ENCODE measurements around the gene SLC27A4. TPM values are rescaled to one million over a fixed set of nuclear protein-coding genes. Genes with fewer than 3 reads are reported as not detected.

Gene SLC27A4
- total RNA-seq, 4 donors from 2014 or later: 15.8 to 35.6 (median 25.5) TPM

DNA sequence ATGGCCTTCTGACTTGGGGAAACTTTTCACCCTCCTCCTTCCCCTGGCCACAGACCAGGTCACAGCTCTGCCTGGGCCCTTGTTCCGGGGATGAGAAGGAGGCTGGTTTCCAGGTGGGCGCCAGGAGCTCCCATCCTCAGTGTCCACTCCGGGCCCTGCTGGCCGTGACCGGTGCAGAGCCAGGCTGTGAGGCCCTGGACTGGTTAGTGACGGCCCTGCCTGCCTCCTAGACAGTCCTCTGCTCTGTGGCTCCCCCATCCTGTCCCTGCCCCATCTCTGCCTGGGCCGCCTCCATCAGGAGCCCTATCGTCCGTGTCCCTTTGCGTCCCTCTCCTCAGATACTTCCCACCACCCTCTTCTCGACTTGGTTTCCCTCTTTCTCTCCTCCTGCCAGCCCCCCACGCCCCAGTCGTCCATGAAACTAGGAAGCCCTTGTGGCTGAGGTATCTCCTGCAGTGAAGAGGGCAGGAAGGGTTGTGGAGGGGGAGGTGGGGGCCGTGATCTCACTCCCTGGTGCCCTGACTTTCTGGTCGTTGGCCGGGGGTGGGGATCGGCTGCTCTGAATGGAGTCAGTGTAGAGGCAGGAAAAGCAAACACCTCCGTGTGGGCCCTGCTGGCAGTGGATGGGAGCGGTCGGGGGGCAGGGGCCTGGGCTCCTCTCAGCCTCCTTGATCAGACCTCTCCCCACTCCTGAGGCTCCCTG is 64.9 kb downstream of the SLC27A4 start:
- peaks cover 0 to 80% (median 0%) of the 10 kb centered on the region in 4 donors for H3K27me3 ChIP-seq
- TF ChIP-seq, protein P1, sequence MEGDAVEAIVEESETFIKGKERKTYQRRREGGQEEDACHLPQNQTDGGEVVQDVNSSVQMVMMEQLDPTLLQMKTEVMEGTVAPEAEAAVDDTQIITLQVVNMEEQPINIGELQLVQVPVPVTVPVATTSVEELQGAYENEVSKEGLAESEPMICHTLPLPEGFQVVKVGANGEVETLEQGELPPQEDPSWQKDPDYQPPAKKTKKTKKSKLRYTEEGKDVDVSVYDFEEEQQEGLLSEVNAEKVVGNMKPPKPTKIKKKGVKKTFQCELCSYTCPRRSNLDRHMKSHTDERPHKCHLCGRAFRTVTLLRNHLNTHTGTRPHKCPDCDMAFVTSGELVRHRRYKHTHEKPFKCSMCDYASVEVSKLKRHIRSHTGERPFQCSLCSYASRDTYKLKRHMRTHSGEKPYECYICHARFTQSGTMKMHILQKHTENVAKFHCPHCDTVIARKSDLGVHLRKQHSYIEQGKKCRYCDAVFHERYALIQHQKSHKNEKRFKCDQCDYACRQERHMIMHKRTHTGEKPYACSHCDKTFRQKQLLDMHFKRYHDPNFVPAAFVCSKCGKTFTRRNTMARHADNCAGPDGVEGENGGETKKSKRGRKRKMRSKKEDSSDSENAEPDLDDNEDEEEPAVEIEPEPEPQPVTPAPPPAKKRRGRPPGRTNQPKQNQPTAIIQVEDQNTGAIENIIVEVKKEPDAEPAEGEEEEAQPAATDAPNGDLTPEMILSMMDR (IDR thresholded peaks at IDR 0.05): no peak
- TF ChIP-seq POLR2AphosphoS5 (IDR thresholded peaks at IDR 0.05) (no peak), EP300 (IDR thresholded peaks at IDR 0.05) (no peak), POLR2A (IDR thresholded peaks at IDR 0.05; ENCODE audit: low read depth) (no peak)
- peaks cover 0 to 6% (median 5%) of the 10 kb centered on the region in 4 donors for H3K4me1 ChIP-seq
- H3K4me3 ChIP-seq: no peak overlapping the region
- no peaks in the 10 kb centered on the region for H3K36me3 ChIP-seq
- intact Hi-C loops (cut with DNase I): no loop called here
- no peak for DNase-seq (ENCODE audit: extremely low spot score)
- 71% methylated on average over 15 of the region's 20 CpGs for WGBS
- H3K27ac ChIP-seq (replicated peaks in 1 of 4): no peak overlapping the region
- H3K9me3 ChIP-seq: no peaks in the 10 kb centered on the region

DNA sequence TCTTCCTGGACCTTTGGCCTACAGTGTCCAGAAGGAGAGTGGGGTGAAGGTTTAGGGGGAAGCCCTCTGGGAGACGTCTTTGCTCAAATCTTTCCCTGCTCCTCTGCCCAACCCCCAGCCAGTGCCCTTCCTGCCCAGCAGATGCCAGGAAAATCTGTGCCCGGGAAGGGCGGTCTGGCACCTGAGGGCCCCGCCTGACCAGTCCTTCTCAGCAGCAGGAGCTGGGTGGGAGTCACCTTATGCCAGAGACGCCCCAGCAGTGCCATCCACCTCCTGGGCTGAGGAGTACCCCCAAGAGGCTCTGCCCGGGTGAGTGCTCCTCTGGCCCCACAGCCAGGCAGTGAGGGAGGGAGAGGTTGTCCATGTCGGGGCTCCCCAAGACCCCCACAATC is 65.4 kb downstream of the SLC27A4 start:
- Histone ChIP-seq H3K9me3 (no peaks in the 10 kb centered on the region), H3K4me1 (peaks cover 0 to 6% (median 5%) of the 10 kb centered on the region in 4 donors), H3K4me3 (no peak overlapping the region), H3K27me3 (peaks cover 0 to 75% (median 0%) of the 10 kb centered on the region in 4 donors), H3K27ac (replicated peaks in 1 of 4) (no peak overlapping the region), H3K36me3 (no peaks in the 10 kb centered on the region)
- no peak for DNase-seq (ENCODE audit: extremely low spot score)
- intact Hi-C loops (cut with DNase I): no loop called here
- TF ChIP-seq, protein P1 (IDR thresholded peaks at IDR 0.05): no peak
- TF ChIP-seq EP300 (IDR thresholded peaks at IDR 0.05) (no peak), POLR2AphosphoS5 (IDR thresholded peaks at IDR 0.05) (no peak), POLR2A (IDR thresholded peaks at IDR 0.05; ENCODE audit: low read depth) (no peak)
- WGBS: 90% methylated on average over 6 of the region's 7 CpGs

DNA sequence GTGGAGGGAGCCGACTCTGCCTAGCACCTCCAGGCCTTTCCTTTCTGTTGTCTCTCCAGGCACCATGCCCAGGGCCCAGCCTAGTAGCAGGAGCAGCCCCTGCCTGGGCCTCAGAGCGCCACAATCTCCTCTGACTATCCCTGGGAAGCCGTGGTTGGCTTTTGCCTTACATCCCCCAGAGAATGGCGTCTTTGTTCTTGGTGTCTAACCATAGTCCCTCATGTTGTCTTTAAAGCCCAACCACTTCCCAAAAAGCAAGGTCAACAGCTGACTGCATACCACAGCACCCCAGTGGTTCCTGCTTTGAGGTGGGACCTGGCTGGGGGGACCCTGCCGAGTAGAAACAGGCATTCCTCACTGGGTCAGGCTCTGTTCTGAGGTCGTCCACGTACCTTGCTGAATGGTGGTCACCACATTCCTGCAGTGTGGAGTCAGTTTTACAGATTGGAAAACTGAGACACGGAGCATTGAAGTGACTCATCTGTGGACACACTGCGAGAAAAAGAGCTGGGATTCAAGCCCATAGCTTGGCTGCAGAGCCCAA is 66.6 kb downstream of the SLC27A4 start:
- peaks cover 0 to 6% (median 5%) of the 10 kb centered on the region in 4 donors for H3K4me1 ChIP-seq
- WGBS: 76% methylated on average over 9 of the region's 9 CpGs

DNA sequence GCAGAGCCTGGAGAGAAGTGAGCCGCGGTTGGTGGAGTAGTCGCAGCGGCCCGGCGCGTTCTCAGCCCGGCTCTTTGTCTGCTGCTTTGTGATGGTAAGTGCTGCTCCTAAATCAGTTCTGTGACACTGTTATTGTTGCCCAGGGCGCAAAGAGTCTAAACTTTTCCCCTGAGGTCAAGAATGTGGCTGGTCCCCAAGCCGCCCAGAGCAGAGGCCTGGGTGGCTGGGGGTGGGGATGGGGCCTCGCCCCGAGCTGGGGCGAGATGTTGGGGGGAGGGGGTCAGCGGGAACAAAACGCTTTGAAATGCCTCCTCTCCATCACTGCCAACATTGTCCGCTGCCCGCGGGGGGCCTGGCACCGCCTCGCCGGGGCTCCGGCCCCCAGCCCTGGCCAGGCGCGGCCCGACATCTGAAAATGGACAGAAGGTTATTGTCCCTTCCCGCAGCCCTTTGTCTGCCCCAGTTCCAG is 68.7 kb downstream of the SLC27A4 start:
- TF ChIP-seq POLR2A (IDR thresholded peaks at IDR 0.05; ENCODE audit: low read depth): no peak
- TF ChIP-seq EP300 (IDR thresholded peaks at IDR 0.05): no peak
- TF ChIP-seq, protein P1 (IDR thresholded peaks at IDR 0.05): no peak
- no peak for TF ChIP-seq POLR2AphosphoS5 (IDR thresholded peaks at IDR 0.05)
- Histone ChIP-seq H3K27ac (replicated peaks in 1 of 4) (no peak overlapping the region), H3K4me3 (no peak overlapping the region), H3K36me3 (no peaks in the 10 kb centered on the region), H3K27me3 (peaks cover 0 to 82% (median 2%) of the 10 kb centered on the region in 4 donors), H3K4me1 (peaks cover 0 to 6% (median 5%) of the 10 kb centered on the region in 4 donors), H3K9me3 (no peaks in the 10 kb centered on the region)
- DNase-seq (ENCODE audit: extremely low spot score): no peak
- intact Hi-C loops (cut with DNase I): no loop called here
- 42% methylated on average over 13 of the region's 26 CpGs for WGBS

More for the DNA sequence above, 66.6 kb downstream of the SLC27A4 start:
- Histone ChIP-seq H3K27ac (replicated peaks in 1 of 4) (no peak overlapping the region), H3K9me3 (no peaks in the 10 kb centered on the region), H3K27me3 (peaks cover 0 to 73% (median 0%) of the 10 kb centered on the region in 4 donors), H3K4me3 (no peak overlapping the region), H3K36me3 (no peaks in the 10 kb centered on the region)
- DNase-seq (ENCODE audit: extremely low spot score): no peak
- intact Hi-C loops (cut with DNase I): no loop called here
- TF ChIP-seq EP300 (IDR thresholded peaks at IDR 0.05): no peak
- TF ChIP-seq POLR2A (IDR thresholded peaks at IDR 0.05; ENCODE audit: low read depth): no peak
- TF ChIP-seq, protein P1 (IDR thresholded peaks at IDR 0.05): no peak
- TF ChIP-seq POLR2AphosphoS5 (IDR thresholded peaks at IDR 0.05): no peak

All from esophagus muscularis mucosa (tissue), 4 donors.